GM19395 (cell line): Measurements from ENCODE around the gene BMP2K.
A peak's percentile ranks its signal among the peaks of the same experiment; 100 is the strongest.
"Not testable (repeated sequence)": the region's sequence is repeated elsewhere in the genome, so short reads cannot be mapped to it uniquely, and the experiment has no call there.

Experiments
- ATAC-seq: cut with Tn5 transposase; IDR thresholded peaks from one replicate; pipeline ENCODE4 v1.9.1; 2021; ENCODE audit warnings: mild to moderate bottlenecking, moderate library complexity; ENCODE audit not compliant: unreplicated experiment

Gene BMP2K

DNA sequence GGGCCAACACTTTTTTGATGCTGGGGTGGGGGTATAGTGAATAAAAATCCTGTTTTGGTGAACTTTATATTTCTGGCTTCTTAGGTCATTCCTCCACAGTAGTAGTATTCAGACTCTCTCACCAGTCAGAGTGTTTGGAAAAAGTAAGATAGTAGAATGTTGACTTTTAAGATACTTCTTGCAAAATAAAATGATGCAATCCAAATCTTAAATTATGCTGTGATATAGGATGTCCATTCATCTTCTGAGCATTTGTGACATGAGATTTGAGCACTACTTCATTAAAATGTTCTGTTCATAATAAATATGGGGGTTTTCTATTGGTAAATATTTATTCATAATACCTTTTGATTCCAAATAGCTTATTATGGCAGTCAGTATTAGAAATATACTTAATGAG lies 70.1 kb downstream of the BMP2K start:
- no peak for ATAC-seq

GRCh38 chr4:78862314-78862737 lies 86.2 kb downstream of the BMP2K start:
- ATAC-seq, result no peak

DNA sequence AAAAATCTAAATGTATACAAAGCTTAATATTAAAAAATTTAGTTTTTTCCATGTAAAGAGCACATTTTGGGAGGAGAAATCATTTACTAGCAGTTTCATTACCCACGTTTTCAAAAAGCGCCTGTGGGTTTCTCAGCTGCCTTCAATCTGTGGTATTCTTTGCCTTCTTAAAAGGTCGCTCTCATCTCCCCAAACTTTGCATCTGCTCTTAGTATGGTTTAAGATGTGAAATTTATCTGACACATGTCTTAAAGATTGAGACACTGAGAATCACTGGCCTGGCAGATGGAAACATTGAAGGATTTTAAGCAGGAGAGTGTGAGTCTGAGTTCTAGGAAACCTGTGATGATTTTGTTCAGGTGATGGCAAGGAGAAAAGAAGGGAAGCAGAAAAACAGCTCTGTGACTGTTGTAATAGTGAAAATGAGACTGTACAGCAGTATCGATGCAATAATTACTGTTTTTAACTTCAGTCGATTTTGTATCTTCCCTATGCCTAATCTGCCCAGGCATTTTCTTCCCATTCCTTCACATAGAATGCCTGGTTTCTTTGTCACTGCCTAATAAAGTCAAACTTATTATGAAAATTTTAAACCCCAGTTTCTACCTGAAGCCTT lies 87.2 kb downstream of the BMP2K start:
- ATAC-seq, result peak; percentile 66

DNA sequence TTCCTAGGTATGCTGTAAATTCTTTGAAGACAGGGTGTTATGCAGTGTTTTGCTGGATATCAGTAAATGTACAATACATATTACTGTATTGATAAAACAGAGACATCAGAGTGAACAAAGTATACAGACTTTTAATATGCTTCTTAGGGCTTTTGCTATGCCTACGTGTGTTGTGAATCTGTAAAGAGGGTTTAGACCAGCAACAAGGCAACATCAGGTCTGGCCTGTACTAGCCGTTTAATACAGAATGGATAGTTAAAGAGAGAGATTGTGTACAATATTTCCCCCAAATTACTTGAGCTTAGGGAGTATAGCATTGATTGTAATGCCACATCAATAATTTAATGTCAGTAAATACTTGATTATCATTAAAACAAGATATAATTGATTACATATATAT lies 87.8 kb downstream of the BMP2K start:
- ATAC-seq, result no peak

- ATAC-seq, result no peak
Measured at GRCh38 chr4:78864405-78865024, 88.4 kb downstream of the BMP2K start.

DNA sequence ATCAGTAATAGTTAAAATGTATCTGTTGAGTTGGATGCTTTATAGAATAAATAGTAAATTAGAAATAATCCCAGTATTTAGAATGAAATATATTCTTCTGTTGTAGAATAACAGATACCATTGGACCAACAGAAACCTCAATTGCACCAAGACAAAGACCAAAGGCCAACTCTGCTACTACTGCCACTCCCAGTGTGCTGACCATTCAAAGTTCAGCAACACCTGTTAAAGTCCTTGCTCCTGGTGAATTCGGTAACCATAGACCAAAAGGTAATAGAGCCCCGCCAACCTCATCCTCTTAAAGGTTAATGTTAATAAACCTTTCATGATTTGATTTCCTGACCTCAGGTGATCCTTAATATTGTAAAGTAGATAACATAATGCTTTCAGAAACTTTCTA lies 89.3 kb downstream of the BMP2K start:
- ATAC-seq, result no peak

GRCh38 chr4:78868712-78869111 lies 92.6 kb downstream of the BMP2K start:
- ATAC-seq, result not testable (repeated sequence)

DNA sequence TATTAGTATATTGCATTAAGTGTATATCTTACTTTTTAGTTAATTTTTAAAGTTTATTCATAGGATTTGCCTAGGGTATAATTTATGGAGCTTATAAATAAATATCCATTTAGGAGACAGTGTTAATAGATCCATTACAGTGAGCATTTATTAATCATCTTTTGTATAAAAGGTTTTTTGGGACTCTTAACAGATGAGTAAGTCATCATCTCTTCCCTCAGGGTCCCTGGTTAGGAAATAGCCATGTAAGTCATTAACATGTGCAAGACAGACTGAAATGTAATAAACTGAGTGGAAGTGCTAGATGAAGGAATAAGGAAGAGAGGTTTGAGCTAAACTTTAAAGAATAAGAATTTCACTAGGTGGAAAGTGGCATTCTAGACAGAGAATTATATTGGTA lies 93.9 kb downstream of the BMP2K start:
- no peak for ATAC-seq

DNA sequence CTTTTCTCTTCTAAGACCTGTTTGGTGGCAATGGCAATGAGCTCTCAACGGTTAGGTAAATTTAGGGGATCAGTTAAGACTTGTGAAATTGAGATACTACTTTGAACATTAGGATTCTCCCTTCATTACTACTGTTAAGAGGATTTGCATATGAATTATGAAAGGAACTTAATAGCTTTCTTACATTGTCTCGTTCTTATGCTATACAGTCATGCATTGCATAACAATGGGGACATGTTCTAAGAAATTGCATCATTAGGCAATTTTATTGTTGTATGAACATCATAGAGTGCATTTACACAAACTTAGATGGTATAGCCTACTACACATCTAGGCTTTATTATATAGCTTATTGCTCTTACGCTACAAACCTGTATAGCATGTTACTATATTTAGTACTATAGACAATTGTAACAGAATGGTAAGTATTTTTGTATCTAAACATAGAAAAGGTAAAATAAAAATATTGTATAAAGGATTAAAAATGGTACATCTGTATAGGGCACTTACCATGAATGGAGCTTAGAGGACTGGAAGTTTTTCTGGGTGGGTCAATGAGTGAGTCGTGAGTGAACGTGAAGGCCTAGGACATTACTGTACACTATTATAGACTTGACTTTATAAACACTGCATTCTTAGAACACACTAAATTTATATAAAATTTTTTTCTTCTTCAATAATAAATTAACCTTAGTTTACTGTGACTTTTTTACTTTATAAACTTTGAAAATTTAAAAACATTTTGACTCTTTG lies 100.6 kb downstream of the BMP2K start:
- ATAC-seq, result no peak

GRCh38 chr4:78878031-78878430 lies 101.9 kb downstream of the BMP2K start:
- ATAC-seq, result no peak

GRCh38 chr4:78880874-78881492 lies 104.8 kb downstream of the BMP2K start:
- no peak for ATAC-seq

- ATAC-seq, result no peak
Measured at GRCh38 chr4:78885598-78885997, 109.4 kb downstream of the BMP2K start.

DNA sequence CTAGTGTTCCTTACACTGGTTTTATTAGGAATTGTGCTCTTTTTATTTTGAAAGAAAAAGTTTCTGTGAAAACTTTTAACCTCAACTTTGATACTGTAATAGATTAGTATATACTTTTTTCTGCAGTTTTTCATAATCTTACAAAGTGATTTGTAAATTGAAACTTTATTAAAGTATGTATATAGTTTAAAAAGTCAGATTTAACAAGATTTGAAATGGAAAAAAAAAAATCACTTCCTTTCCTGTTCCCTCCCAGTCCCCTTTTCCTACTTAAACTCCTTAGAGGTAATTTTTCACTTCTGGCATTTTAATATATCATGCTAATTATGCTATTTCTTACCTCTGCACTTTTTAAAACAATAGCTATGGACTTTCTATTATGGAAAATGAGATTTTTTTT lies 113.8 kb downstream of the BMP2K start:
- ATAC-seq, result no peak

DNA sequence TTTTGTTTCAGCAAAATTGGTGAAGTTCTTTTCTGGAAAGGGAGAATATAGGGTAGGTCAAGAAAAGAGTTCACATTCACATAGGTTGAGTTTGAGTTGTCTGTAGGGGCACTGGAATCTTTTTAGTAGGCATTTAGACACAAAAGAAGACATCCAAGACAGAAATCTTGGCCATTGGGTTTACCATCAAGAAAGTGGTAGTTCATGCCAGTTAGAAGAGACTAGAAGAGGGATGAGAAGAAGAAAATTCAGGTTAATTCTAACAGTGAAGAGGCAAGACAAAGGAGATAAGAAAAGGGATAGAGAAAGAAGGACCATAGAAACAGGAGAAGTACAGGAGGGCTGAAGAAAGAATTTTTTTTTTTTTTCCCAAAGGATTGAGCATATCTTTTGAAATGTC lies 123.2 kb downstream of the BMP2K start:
- no peak for ATAC-seq

- no peak for ATAC-seq
Measured at GRCh38 chr4:78901882-78902281, 125.7 kb downstream of the BMP2K start.

- no peak for ATAC-seq
Measured at GRCh38 chr4:78902298-78902697, 126.1 kb downstream of the BMP2K start.

DNA sequence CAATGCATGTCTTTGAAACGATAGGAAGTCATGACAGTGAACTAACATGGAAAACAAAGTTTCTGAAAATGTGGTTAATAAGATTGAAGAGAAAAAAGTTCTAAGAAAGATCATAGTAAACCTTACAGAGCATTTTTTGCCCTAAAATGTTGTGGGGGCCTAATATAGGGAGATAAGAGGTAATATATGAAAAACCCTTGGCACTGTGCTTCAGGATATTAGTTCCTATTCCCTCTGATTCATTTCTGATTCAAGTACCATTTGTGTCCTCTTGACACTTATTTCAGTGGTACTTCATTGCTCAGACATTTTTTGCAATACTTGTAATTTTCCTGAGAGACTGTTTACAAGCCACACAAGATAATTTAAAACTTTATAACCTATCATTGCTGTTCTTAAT lies 128.0 kb downstream of the BMP2K start:
- ATAC-seq, result no peak

DNA sequence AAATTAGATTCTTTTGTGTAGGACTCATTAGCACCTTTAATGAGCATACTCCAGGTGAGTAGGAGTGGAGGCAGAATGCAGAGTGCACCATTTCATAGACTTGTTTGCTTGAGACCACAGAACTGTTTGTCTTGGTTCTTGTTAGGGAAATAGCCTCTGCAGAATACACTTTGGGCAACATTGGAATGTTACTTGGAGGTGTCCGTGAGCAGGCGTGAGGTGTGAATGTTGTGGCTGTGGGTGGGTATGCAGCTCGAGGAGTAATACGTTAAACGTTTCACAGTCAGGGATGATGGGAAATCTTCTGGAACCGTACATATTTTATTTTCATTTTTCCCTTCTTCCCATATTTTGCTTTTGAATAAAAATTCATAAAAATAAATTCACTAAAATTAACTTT lies 131.5 kb downstream of the BMP2K start:
- ATAC-seq, result no peak

GRCh38 chr4:78908974-78909373 lies 132.8 kb downstream of the BMP2K start:
- not testable (repeated sequence) for ATAC-seq

- ATAC-seq, result no peak
Measured at GRCh38 chr4:78910612-78911011, 134.5 kb downstream of the BMP2K start.

DNA sequence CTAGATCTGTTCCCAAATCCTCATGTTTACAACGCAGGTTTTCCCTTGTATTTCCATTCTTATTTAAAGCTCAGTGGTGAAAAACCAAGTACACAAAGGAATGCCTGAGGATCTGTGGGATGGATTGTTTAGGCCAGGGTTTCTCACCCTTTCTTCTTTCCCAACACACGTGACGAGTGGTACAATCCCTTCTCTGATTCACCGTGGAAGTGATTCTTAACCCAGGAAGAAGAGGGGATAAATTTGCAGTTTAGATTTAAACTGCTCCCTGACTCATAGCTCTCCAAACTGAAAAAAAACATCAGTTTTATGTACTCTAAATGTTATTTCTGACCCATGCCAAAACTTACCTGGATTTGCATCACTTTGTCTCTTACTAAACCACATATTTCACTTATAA lies 146.1 kb downstream of the BMP2K start:
- no peak for ATAC-seq
